IMR-90 (cell line): Measurements from ENCODE around the gene AP4S1. TPM values are rescaled to one million over a fixed set of nuclear protein-coding genes. Genes with fewer than 3 reads are reported as not detected.

Experiments used
- ATAC-seq: fragments of 200-7000 bp; cut with Tn5 transposase; 2 replicates; pipeline ENCODE4 v1.9.1; 2020; ENCODE audit warnings: low read depth, mild to moderate bottlenecking, moderate library complexity
- BruUV-seq: library from RNA; stranded (reverse); fragments of 400-500 nt; replicated peaks from 2 replicates; lab custom pipeline; 2021; lab: Mats Ljungman, UMichigan
- CTCF ChIA-PET: fragments of 300-600 bp; formaldehyde crosslinking; extraction: SDS; loops from one replicate; lab custom pipeline; 2021; ENCODE audit warnings: antibody characterized with exemption; lab: Yijun Ruan, JAX
- POLR2A ChIA-PET: fragments of 300-600 bp; sonication (Branson Sonifier 250); formaldehyde crosslinking; loops from one replicate; lab custom pipeline; 2022; ENCODE audit warnings: antibody characterized with exemption; ENCODE audit not compliant: unreplicated experiment; lab: Charles Lee
- DNase-seq: peaks from one replicate; pipeline ENCODE4 v3.0.0; 2013
- H2AFZ ChIP-seq: replicated peaks from 2 replicates; pipeline ENCODE3; 2013; ENCODE audit warnings: low read length, mild to moderate bottlenecking; ENCODE audit not compliant: poor library complexity
- H2AK5ac ChIP-seq: 2 replicates; pipeline ENCODE4 v1.6.1; 2013; ENCODE audit warnings: low read depth, low read length, inconsistent platforms
- H2AK9ac ChIP-seq: replicated peaks from 2 replicates; pipeline ENCODE3; 2013; ENCODE audit warnings: mild to moderate bottlenecking, low read depth, low read length, moderate library complexity; ENCODE audit not compliant: poor library complexity
- H2BK120ac ChIP-seq: 2 replicates; pipeline ENCODE4 v1.6.1; 2013; ENCODE audit warnings: low read depth, low read length, inconsistent platforms
- H2BK15ac ChIP-seq: 3 replicates; pipeline ENCODE4 v1.6.1; 2013; ENCODE audit warnings: low read depth, low read length, inconsistent platforms
- H2BK20ac ChIP-seq: 2 replicates; pipeline ENCODE4 v1.6.1; 2013; ENCODE audit warnings: low read depth, mild to moderate bottlenecking, inconsistent platforms, low read length, moderate library complexity
- H2BK5ac ChIP-seq: 2 replicates; pipeline ENCODE4 v1.6.1; 2013; ENCODE audit warnings: mild to moderate bottlenecking, low read depth, low read length, inconsistent platforms; ENCODE audit not compliant: poor library complexity, severe bottlenecking
- H3K14ac ChIP-seq: replicated peaks from 2 replicates; pipeline ENCODE4 v1.6.1; 2013; ENCODE audit warnings: low read depth, low read length, inconsistent platforms
- H3K18ac ChIP-seq: 2 replicates; pipeline ENCODE4 v1.6.1; 2013; ENCODE audit warnings: low read depth, low read length, control low read depth
- H3K23ac ChIP-seq: 2 replicates; pipeline ENCODE4 v1.6.1; 2013; ENCODE audit warnings: low read depth, low read length, inconsistent platforms
- H3K27ac ChIP-seq: 2 replicates; pipeline ENCODE4 v1.5.1; 2013; ENCODE audit warnings: mild to moderate bottlenecking, control low read depth, low read length; ENCODE audit not compliant: insufficient read depth
- H3K27me3 ChIP-seq: 2 replicates; pipeline ENCODE4 v1.6.1; 2013; ENCODE audit warnings: low read length; ENCODE audit not compliant: control insufficient read depth, insufficient read depth
- H3K36me3 ChIP-seq: 2 replicates; pipeline ENCODE4 v1.6.1; 2013; ENCODE audit warnings: low read length, mixed read lengths; ENCODE audit not compliant: control insufficient read depth, insufficient read depth
- H3K4ac ChIP-seq: 2 replicates; pipeline ENCODE4 v1.6.1; 2013; ENCODE audit warnings: low read depth, low read length, inconsistent platforms
- H3K4me1 ChIP-seq: 2 replicates; pipeline ENCODE4 v1.6.1; 2013; ENCODE audit warnings: low read length, mixed read lengths; ENCODE audit not compliant: control insufficient read depth, insufficient read depth
- H3K4me2 ChIP-seq: 2 replicates; pipeline ENCODE4 v1.6.1; 2013; ENCODE audit warnings: low read depth, mild to moderate bottlenecking, control low read depth, low read length, moderate library complexity
- H3K4me3 ChIP-seq: 2 replicates; pipeline ENCODE4 v1.5.1; 2013; ENCODE audit warnings: low read depth, mild to moderate bottlenecking, control low read depth, low read length, moderate library complexity; ENCODE audit not compliant: insufficient read depth
- H3K56ac ChIP-seq: 2 replicates; pipeline ENCODE4 v1.6.1; 2013; ENCODE audit warnings: low read length, inconsistent platforms; ENCODE audit not compliant: insufficient read depth; ENCODE audit errors: extremely low read depth
- H3K79me1 ChIP-seq, 2 experiments: 2 replicates each; pipeline ENCODE4 v1.6.1; 2013; ENCODE audit warnings: low read length in 2 of 2, inconsistent platforms in 1 of 2, low read depth in 1 of 2
- H3K9ac ChIP-seq: 2 replicates; pipeline ENCODE4 v1.6.1; 2013; ENCODE audit warnings: low read depth, low read length, control low read depth
- H3K9me1 ChIP-seq: 2 replicates; pipeline ENCODE4 v1.6.1; 2013; ENCODE audit warnings: low read length, inconsistent platforms; ENCODE audit not compliant: insufficient read depth
- H3K9me3 ChIP-seq: 2 replicates; pipeline ENCODE4 v1.6.1; 2013; ENCODE audit warnings: low read length; ENCODE audit not compliant: control insufficient read depth, insufficient read depth
- H4K20me1 ChIP-seq: 2 replicates; pipeline ENCODE4 v1.6.1; 2013; ENCODE audit warnings: low read length, inconsistent platforms; ENCODE audit not compliant: insufficient read depth
- H4K5ac ChIP-seq: 2 replicates; pipeline ENCODE4 v1.6.1; 2013; ENCODE audit warnings: mild to moderate bottlenecking, low read depth, low read length, control low read depth
- H4K8ac ChIP-seq, 2 experiments: 2 replicates each; pipeline ENCODE4 v1.6.1; 2013; ENCODE audit warnings: low read depth in 2 of 2, low read length in 2 of 2, control low read depth in 1 of 2, inconsistent platforms in 1 of 2
- H4K91ac ChIP-seq: 2 replicates; pipeline ENCODE4 v1.6.1; 2013; ENCODE audit warnings: low read depth, low read length, inconsistent platforms; ENCODE audit not compliant: insufficient read depth
- CEBPB ChIP-seq: IDR thresholded peaks from 2 replicates; pipeline ENCODE4 v1.6.1; 2012; ENCODE audit warnings: low read depth, low read length, improper control_type of control experiment
- CHD1 ChIP-seq: IDR thresholded peaks from 2 replicates; pipeline ENCODE4 v1.6.1; 2012; ENCODE audit warnings: low read depth, low read length, improper control_type of control experiment
- CTCF ChIP-seq: conservative IDR thresholded peaks from 2 replicates; pipeline ENCODE4 v1.5.1; 2012; ENCODE audit warnings: mild to moderate bottlenecking, low read depth, low read length, improper control_type of control experiment
- ELK1 ChIP-seq: fragments of 150-350 bp; IDR thresholded peaks from 2 replicates; pipeline ENCODE4 v1.6.1; 2016; ENCODE audit warnings: low read depth, mild to moderate bottlenecking, low read length, moderate library complexity, borderline replicate concordance
- MAFK ChIP-seq: IDR thresholded peaks from 2 replicates; pipeline ENCODE4 v1.6.1; 2012; ENCODE audit warnings: low read depth, low read length, improper control_type of control experiment
- MAZ ChIP-seq: IDR thresholded peaks from 2 replicates; pipeline ENCODE4 v1.6.1; 2012; ENCODE audit warnings: low read depth, mild to moderate bottlenecking, low read length, improper control_type of control experiment, moderate library complexity, borderline replicate concordance
- MXI1 ChIP-seq: IDR thresholded peaks from 2 replicates; pipeline ENCODE4 v1.6.1; 2012; ENCODE audit warnings: low read depth, mild to moderate bottlenecking, low read length, moderate library complexity, borderline replicate concordance
- NFE2L2 ChIP-seq: fragments of 150-350 bp; IDR thresholded peaks from 2 replicates; pipeline ENCODE4 v1.6.1; 2016; ENCODE audit warnings: low read depth, mild to moderate bottlenecking, low read length
- POLR2A ChIP-seq: IDR thresholded peaks from 2 replicates; pipeline ENCODE4 v1.6.1; 2012; ENCODE audit warnings: mild to moderate bottlenecking, low read depth, low read length
- RAD21 ChIP-seq: IDR thresholded peaks from 2 replicates; pipeline ENCODE4 v1.6.1; 2012; ENCODE audit warnings: low read length, improper control_type of control experiment
- RCOR1 ChIP-seq: IDR thresholded peaks from 2 replicates; pipeline ENCODE4 v1.6.1; 2012; ENCODE audit warnings: mild to moderate bottlenecking, low read length, improper control_type of control experiment; ENCODE audit not compliant: insufficient replicate concordance
- RFX5 ChIP-seq: IDR thresholded peaks from 2 replicates; pipeline ENCODE4 v1.8.0; 2012; ENCODE audit warnings: low read depth, mild to moderate bottlenecking, low read length, moderate library complexity
- SMC3 ChIP-seq: fragments of 150-350 bp; IDR thresholded peaks from 2 replicates; pipeline ENCODE4 v1.6.1; 2016; ENCODE audit warnings: low read depth, mild to moderate bottlenecking, antibody characterized with exemption, low read length, moderate library complexity
- USF2 ChIP-seq: fragments of 150-350 bp; IDR thresholded peaks from 2 replicates; pipeline ENCODE4 v1.6.1; 2017; ENCODE audit warnings: mild to moderate bottlenecking, antibody characterized with exemption, low read length, low read depth
- WGBS, 2 experiments: methylation state at CpG; one replicate each; pipeline versions ENCODE4 v1.1.5 to v1.1.7; 2013; ENCODE audit warnings: missing lambda C conversion rate in 2 of 2; ENCODE audit not compliant: insufficient read length in 1 of 2; ENCODE audit errors: extremely low coverage in 2 of 2; 5-methylcytosine and 5-hydroxymethylcytosine counted together
- dilution Hi-C: fragments of 300-500 bp; cut with HindIII; formaldehyde crosslinking; loops from one replicate; pipeline ENCODE4 v1.14.3; 2018; ENCODE audit warnings: low sequenced_read_pairs; ENCODE audit not compliant: unreplicated experiment
- in situ Hi-C: fragments of 300-500 bp; cut with MboI; formaldehyde crosslinking; loops from 3 replicates; pipeline ENCODE4 v1.14.3; 2019; ENCODE audit warnings: low sequenced_read_pairs, inconsistent platforms, mixed read lengths
- intact Hi-C: fragments of 100-400 bp; cut with micrococcal nuclease; formaldehyde crosslinking; loops from 2 replicates; pipeline ENCODE4 v1.10.0; 2022
- polyA plus RNA-seq, 3 experiments: library from polyadenylated mRNA; depleted of rRNA; stranded (reverse); fragments of >200 nt; gene quantifications; 2 replicates each; pipeline ENCODE4 v1.2.3, GENCODE V29; 2012; ENCODE audit warnings: low replicate concordance in 1 of 3
- total RNA-seq: library from RNA; depleted of rRNA; stranded (reverse); fragments of >200 nt; gene quantifications from 2 replicates; pipeline ENCODE4 v1.2.3, GENCODE V29; 2012

AP4S1 gene
- total and polyA plus RNA-seq, 2 of the 4 experiments (the other 2 are of a cell fraction) = 2.7 to 4.5 TPM

GRCh38 chr14:31010935-31011334 lies 14.5 kb upstream of the AP4S1 start:
- Histone ChIP-seq H2BK5ac (no peak overlapping the region), H2BK120ac (no peak overlapping the region), H2BK20ac (no peak overlapping the region), H3K14ac (no peak overlapping the region), H3K9me3 (no peaks in the 10 kb centered on the region), H2AK9ac (no peak overlapping the region), H2AK5ac (no peak overlapping the region), H3K4ac (no peak overlapping the region), H3K9ac (no peak overlapping the region), H3K4me3 (no peak overlapping the region), H3K4me2 (no peak overlapping the region), H3K4me1 (peaks cover 4% of the 10 kb centered on the region; the same call in 1 of the 2 replicates), H3K9me1 (peaks cover 4% of the 10 kb centered on the region), H4K20me1 (peaks cover 87% of the 10 kb centered on the region), H4K91ac (no peak overlapping the region), H3K56ac (no peak overlapping the region), H4K8ac (no peak overlapping the region), H3K23ac (no peak overlapping the region), H4K5ac (no peak overlapping the region), H2BK15ac (no peak overlapping the region), H3K79me1 (peaks cover 12 to 71% of the 10 kb centered on the region in 2 experiments), H3K18ac (no peak overlapping the region), H3K36me3 (peaks cover 8% of the 10 kb centered on the region), H2AFZ (no peak overlapping the region), H3K27ac (no peak overlapping the region), H3K27me3 (no peaks in the 10 kb centered on the region)
- intact Hi-C loops (no loop called here), dilution Hi-C loops (no loop called here), in situ Hi-C loops (no loop called here)
- TF ChIP-seq RFX5 (no peak), CTCF (no peak), NFE2L2 (no peak), ELK1 (no peak), RAD21 (no peak), CEBPB (no peak), RCOR1 (no peak), SMC3 (no peak), USF2 (no peak), MAZ (no peak), CHD1 (no peak), MXI1 (no peak), MAFK (no peak), POLR2A (no peak)
- DNase-seq (no peak), ATAC-seq (no peak)
- ChIA-PET POLR2A (no interaction called here), CTCF (no interaction called here)
- WGBS, 2 experiments = 60% methylated on average over 1 of the region's 3 CpGs; no CpG with 5 or more reads in 1 of the 2 experiments
- no TSS peak for BruUV-seq
